Measurements from ENCODE around the gene ZNF778.
A peak's percentile ranks its signal among the peaks of the same experiment; 100 is the strongest.

GRCh38 chr16:89282523-89282922 is 65.0 kb downstream of the ZNF778 start:
- no peak for TF ChIP-seq SIX5 (IDR thresholded peaks at IDR 0.05; ENCODE audit: low read depth, low read length, severe bottlenecking)
- no peak for TF ChIP-seq PBX3 (IDR thresholded peaks at IDR 0.05; ENCODE audit: insufficient replicate concordance, low read depth, low read length)
- TF ChIP-seq EZH2 (IDR thresholded peaks at IDR 0.05; ENCODE audit: borderline replicate concordance, control insufficient read depth, low read depth, low read length) = no peak
- TF ChIP-seq POLR2AphosphoS5 (IDR thresholded peaks at IDR 0.05; ENCODE audit: low read length) = 0 out of 2 replicates have a peak, but pooled peaks have one; percentile 23
- no peak for TF ChIP-seq HDAC2 (IDR thresholded peaks at IDR 0.05)
- TF ChIP-seq EP300 (IDR thresholded peaks at IDR 0.05; ENCODE audit: borderline replicate concordance in 1 of 2, control insufficient read depth in 1 of 2, low read depth in 2 of 2, low read length in 2 of 2) = no peak
- no peak for TF ChIP-seq RAD21 (IDR thresholded peaks at IDR 0.05; ENCODE audit: insufficient read depth, low read depth, low read length)
- TF ChIP-seq MAX (IDR thresholded peaks at IDR 0.05; ENCODE audit: low read depth, low read length) = no peak
- no peak for TF ChIP-seq GABPA (IDR thresholded peaks at IDR 0.05; ENCODE audit: low read depth)
- TF ChIP-seq REST (IDR thresholded peaks at IDR 0.05; ENCODE audit: low read depth, low read length) = no peak
- TF ChIP-seq MYC (IDR thresholded peaks at IDR 0.05; ENCODE audit: insufficient read depth, insufficient read length, insufficient replicate concordance, low read length, severe bottlenecking) = no peak
- no peak for TF ChIP-seq POLR2A (IDR thresholded peaks at IDR 0.05; ENCODE audit: low read depth, low read length)

Measured in GM12878 (cell line).